Astrocyte (in vitro differentiated cells and primary cell): Measurements from ENCODE around the gene KLHL17. TPM values are rescaled to one million over a fixed set of nuclear protein-coding genes. Genes with fewer than 3 reads are reported as not detected.

ENCODE experiments used
- DNase-seq: peaks from one replicate; pipeline ENCODE4 v3.0.0-alpha.2; 2010; ENCODE audit warnings: low read depth
- FAIRE-seq: peaks from 2 replicates; lab custom pipeline; 2011; peaks lifted over from hg19 to GRCh38; lab: Jason Lieb, UNC
- H2AFZ ChIP-seq: 2 replicates; pipeline ENCODE4 v1.6.0; 2012; ENCODE audit warnings: low read depth, low read length, inconsistent platforms
- H3K27ac ChIP-seq: 2 replicates; pipeline ENCODE4 v1.5.1; 2011; ENCODE audit warnings: low read depth, low read length, inconsistent platforms
- H3K27me3 ChIP-seq: 2 replicates; pipeline ENCODE4 v1.6.0; 2011; ENCODE audit warnings: low read length, inconsistent platforms; ENCODE audit not compliant: insufficient read depth
- H3K36me3 ChIP-seq: 2 replicates; pipeline ENCODE4 v1.5.1; 2011; ENCODE audit warnings: low read length, inconsistent platforms; ENCODE audit not compliant: insufficient read depth
- H3K4me1 ChIP-seq: 2 replicates; pipeline ENCODE4 v1.5.1; 2011; ENCODE audit warnings: low read length, inconsistent platforms; ENCODE audit not compliant: insufficient read depth
- H3K4me2 ChIP-seq: 2 replicates; pipeline ENCODE4 v1.6.0; 2012; ENCODE audit warnings: low read length, inconsistent platforms
- H3K4me3 ChIP-seq: 2 replicates; pipeline ENCODE4 v1.5.1; 2011; ENCODE audit warnings: low read depth, mild to moderate bottlenecking, low read length, inconsistent platforms; ENCODE audit not compliant: insufficient read depth
- H3K79me2 ChIP-seq: 2 replicates; pipeline ENCODE4 v1.6.0; 2012; ENCODE audit warnings: mild to moderate bottlenecking, low read length, inconsistent platforms; ENCODE audit not compliant: insufficient read depth
- H3K9ac ChIP-seq: 2 replicates; pipeline ENCODE4 v1.6.0; 2012; ENCODE audit warnings: mild to moderate bottlenecking, low read length, inconsistent platforms
- H3K9me3 ChIP-seq: 2 replicates; pipeline ENCODE4 v1.5.1; 2012; ENCODE audit warnings: low read depth, mild to moderate bottlenecking, low read length, inconsistent platforms; ENCODE audit not compliant: insufficient read depth
- H4K20me1 ChIP-seq: 2 replicates; pipeline ENCODE4 v1.6.0; 2012; ENCODE audit warnings: low read length, inconsistent platforms; ENCODE audit not compliant: insufficient read depth
- H3K27ac Mint-ChIP-seq: one replicate; pipeline ENCODE4 v1.8.0; 2021; ENCODE audit warnings: mild to moderate bottlenecking, mixed read lengths; ENCODE audit not compliant: unreplicated experiment
- H3K27me3 Mint-ChIP-seq: one replicate; pipeline ENCODE4 v1.8.0; 2021; ENCODE audit warnings: low read depth, mixed read lengths; ENCODE audit not compliant: unreplicated experiment
- H3K36me3 Mint-ChIP-seq: one replicate; pipeline ENCODE4 v1.8.0; 2021; ENCODE audit warnings: low read depth, mixed read lengths; ENCODE audit not compliant: unreplicated experiment
- H3K4me1 Mint-ChIP-seq: one replicate; pipeline ENCODE4 v1.8.0; 2021; ENCODE audit warnings: low read depth, mixed read lengths; ENCODE audit not compliant: unreplicated experiment
- H3K4me3 Mint-ChIP-seq: one replicate; pipeline ENCODE4 v1.8.0; 2021; ENCODE audit warnings: mild to moderate bottlenecking, moderate library complexity, mixed read lengths; ENCODE audit not compliant: unreplicated experiment
- H3K9me3 Mint-ChIP-seq: one replicate; pipeline ENCODE4 v1.8.0; 2021; ENCODE audit warnings: mild to moderate bottlenecking, mixed read lengths; ENCODE audit not compliant: unreplicated experiment
- CTCF ChIP-seq: IDR thresholded peaks from 2 replicates; pipeline ENCODE4 v1.5.1; 2011; ENCODE audit warnings: low read depth, mild to moderate bottlenecking, inconsistent platforms, low read length, moderate library complexity; ENCODE audit not compliant: insufficient read depth
- EZH2 ChIP-seq: IDR thresholded peaks from 2 replicates; pipeline ENCODE4 v1.6.1; 2012; ENCODE audit warnings: mild to moderate bottlenecking, low read length, inconsistent platforms; ENCODE audit not compliant: insufficient read depth
- total RNA-seq: library from RNA; stranded (reverse); gene quantifications from 2 replicates; pipeline ENCODE4 v1.2.1, GENCODE V29; 2021

KLHL17 gene
- total RNA-seq, 1 donor from 2014 or later, result 25.9 TPM

GRCh38 chr1:927234-927633, 33.1 kb upstream of the KLHL17 start:
- H3K27me3 ChIP-seq, result peaks cover 13% of the 10 kb centered on the region
- peaks cover 2% of the 10 kb centered on the region for H3K9me3 Mint-ChIP-seq
- H3K4me2 ChIP-seq, result no peak overlapping the region
- no peak overlapping the region for H3K27ac Mint-ChIP-seq
- peaks cover 2% of the 10 kb centered on the region for H3K36me3 Mint-ChIP-seq
- H3K27me3 Mint-ChIP-seq, result peaks cover 52% of the 10 kb centered on the region
- no peaks in the 10 kb centered on the region for H3K79me2 ChIP-seq
- no peak for DNase-seq
- H2AFZ ChIP-seq, result no peak overlapping the region
- H3K4me1 Mint-ChIP-seq, result peaks cover 5% of the 10 kb centered on the region
- no peak overlapping the region for H3K4me3 ChIP-seq
- no peaks in the 10 kb centered on the region for H3K36me3 ChIP-seq
- no peak overlapping the region for H3K9ac ChIP-seq
- peaks cover 45% of the 10 kb centered on the region for H4K20me1 ChIP-seq
- H3K4me3 Mint-ChIP-seq, result no peak overlapping the region
- H3K27ac ChIP-seq, result no peak overlapping the region
- H3K4me1 ChIP-seq, result peaks cover 14% of the 10 kb centered on the region
- TF ChIP-seq EZH2 (no peak), CTCF (no peak)
- no peaks in the 10 kb centered on the region for H3K9me3 ChIP-seq
- no peak for FAIRE-seq

GRCh38 chr1:927748-928147, 32.6 kb upstream of the KLHL17 start:
- Histone ChIP-seq H3K27me3 (peaks cover 13% of the 10 kb centered on the region), H3K4me1 (peaks cover 14% of the 10 kb centered on the region), H3K27ac (no peak overlapping the region), H3K4me3 (no peak overlapping the region), H3K4me2 (no peak overlapping the region), H3K36me3 (no peaks in the 10 kb centered on the region), H3K79me2 (no peaks in the 10 kb centered on the region), H3K9me3 (no peaks in the 10 kb centered on the region), H2AFZ (no peak overlapping the region), H4K20me1 (peaks cover 45% of the 10 kb centered on the region), H3K9ac (no peak overlapping the region)
- Mint-ChIP-seq H3K27ac (no peak overlapping the region), H3K36me3 (peaks cover 2% of the 10 kb centered on the region), H3K27me3 (peaks cover 50% of the 10 kb centered on the region), H3K9me3 (peaks cover 2% of the 10 kb centered on the region), H3K4me1 (peaks cover 5% of the 10 kb centered on the region), H3K4me3 (no peak overlapping the region)
- TF ChIP-seq EZH2, result no peak
- TF ChIP-seq CTCF, result no peak
- FAIRE-seq, result no peak
- DNase-seq, result no peak

- FAIRE-seq (no peak), DNase-seq (no peak)
- no peak for TF ChIP-seq EZH2
- TF ChIP-seq CTCF, result no peak
- H3K36me3 ChIP-seq, result no peaks in the 10 kb centered on the region
- H3K4me2 ChIP-seq, result no peak overlapping the region
- no peak overlapping the region for H3K9ac ChIP-seq
- H3K9me3 ChIP-seq, result no peaks in the 10 kb centered on the region
- Mint-ChIP-seq H3K4me3 (no peak overlapping the region), H3K27ac (no peak overlapping the region), H3K36me3 (peaks cover 2% of the 10 kb centered on the region), H3K4me1 (peaks cover 5% of the 10 kb centered on the region), H3K27me3 (peaks cover 49% of the 10 kb centered on the region), H3K9me3 (peaks cover 2% of the 10 kb centered on the region)
- H2AFZ ChIP-seq, result no peak overlapping the region
- peaks cover 8% of the 10 kb centered on the region for H3K4me1 ChIP-seq
- peaks cover 40% of the 10 kb centered on the region for H4K20me1 ChIP-seq
- H3K4me3 ChIP-seq, result no peak overlapping the region
- H3K27ac ChIP-seq, result no peak overlapping the region
- H3K79me2 ChIP-seq, result no peaks in the 10 kb centered on the region
- peaks cover 13% of the 10 kb centered on the region for H3K27me3 ChIP-seq
These were observed 31.3 kb upstream of the KLHL17 start for GRCh38 chr1:928825-929661.
